NOMO-1 (cell line): ENCODE measurements around the gene AGT.
"Not testable (repeated sequence)": the region's sequence is repeated elsewhere in the genome, so short reads cannot be mapped to it uniquely, and the experiment has no call there.

Experiments used
- DNase-seq, 2 experiments: peaks; one replicate each; lab custom pipeline; 2025; ENCODE audit not compliant: unreplicated experiment in 2 of 2; lab: John Stamatoyannopoulos, UW

AGT gene

GRCh38 chr1:230694464-230694863 lies 19.5 kb downstream of the AGT start:
- no peak for DNase-seq

GRCh38 chr1:230693777-230694176 lies 20.1 kb downstream of the AGT start:
- no peak for DNase-seq

- no peak for DNase-seq
Measured at GRCh38 chr1:230693221-230693620, 20.7 kb downstream of the AGT start.

GRCh38 chr1:230691615-230692014 lies 22.3 kb downstream of the AGT start:
- no peak for DNase-seq

- DNase-seq = no peak
Measured at GRCh38 chr1:230690101-230690500, 23.8 kb downstream of the AGT start.

GRCh38 chr1:230686747-230687146 lies 27.2 kb downstream of the AGT start:
- no peak for DNase-seq

GRCh38 chr1:230684998-230685397 lies 28.9 kb downstream of the AGT start:
- no peak for DNase-seq

- DNase-seq = no peak
Measured at GRCh38 chr1:230684146-230684545, 29.8 kb downstream of the AGT start.

- no peak for DNase-seq
Measured at GRCh38 chr1:230682882-230683610, 30.9 kb downstream of the AGT start.

- no peak for DNase-seq
Measured at GRCh38 chr1:230682274-230682673, 31.6 kb downstream of the AGT start.

- DNase-seq = no peak
Measured at GRCh38 chr1:230681599-230681998, 32.3 kb downstream of the AGT start.

GRCh38 chr1:230680300-230681025 lies 33.5 kb downstream of the AGT start:
- no peak for DNase-seq

- DNase-seq = no peak
Measured at GRCh38 chr1:230679825-230680224, 34.1 kb downstream of the AGT start.

- no peak for DNase-seq
Measured at GRCh38 chr1:230679192-230679591, 34.7 kb downstream of the AGT start.

- no peak for DNase-seq
Measured at GRCh38 chr1:230677200-230677599, 36.7 kb downstream of the AGT start.

- DNase-seq = no peak
Measured at GRCh38 chr1:230674581-230674980, 39.3 kb downstream of the AGT start.

GRCh38 chr1:230669543-230669942 lies 44.4 kb downstream of the AGT start:
- DNase-seq = no peak

GRCh38 chr1:230668227-230668626 lies 45.7 kb downstream of the AGT start:
- DNase-seq = no peak

GRCh38 chr1:230661976-230662375 lies 51.9 kb downstream of the AGT start:
- peak in 1 of 2 experiments; percentile 51 for DNase-seq

- DNase-seq = no peak
Measured at GRCh38 chr1:230658691-230659090, 55.2 kb downstream of the AGT start.

- DNase-seq = not testable (repeated sequence)
Measured at GRCh38 chr1:230658103-230658502, 55.8 kb downstream of the AGT start.

- not testable (repeated sequence) for DNase-seq
Measured at GRCh38 chr1:230656719-230657118, 57.2 kb downstream of the AGT start.
